HG03575 (cell line): Measurements from ENCODE around the gene PTPRQ.

Experiments
- ATAC-seq: cut with Tn5 transposase; IDR thresholded peaks from one replicate; pipeline ENCODE4 v1.9.1; 2021; ENCODE audit not compliant: unreplicated experiment, insufficient number of reproducible peaks, low FRiP score; ENCODE audit errors: extremely low read depth

Gene PTPRQ

GRCh38 chr12:80712866-80713265, 268.8 kb downstream of the PTPRQ start:
- ATAC-seq = no peak

GRCh38 chr12:80713419-80713818, 269.4 kb downstream of the PTPRQ start:
- no peak for ATAC-seq

- ATAC-seq = no peak
Observed at GRCh38 chr12:80714055-80714454, 270.0 kb downstream of the PTPRQ start.

- no peak for ATAC-seq
Observed at GRCh38 chr12:80714846-80715245, 270.8 kb downstream of the PTPRQ start.

GRCh38 chr12:80715713-80716249, 271.7 kb downstream of the PTPRQ start:
- no peak for ATAC-seq

- no peak for ATAC-seq
Observed at GRCh38 chr12:80716696-80717469, 272.8 kb downstream of the PTPRQ start, which contains the start of gene MYF5. MYF5 (plus strand) TSS chr12:80716912; CDS start chr12:80717064, 152 bp downstream.

- ATAC-seq = no peak
Observed at GRCh38 chr12:80717856-80718255, 273.8 kb downstream of the PTPRQ start.

- ATAC-seq = no peak
Observed at GRCh38 chr12:80720516-80720915, 276.5 kb downstream of the PTPRQ start.

GRCh38 chr12:80721326-80721725, 277.3 kb downstream of the PTPRQ start:
- ATAC-seq = no peak
